GM12878 (cell line): ENCODE results near the gene CHST4. TPM values are rescaled to one million over a fixed set of nuclear protein-coding genes. Genes with fewer than 3 reads are reported as not detected.

Experiments
- ATAC-seq: fragments of 200-7000 bp; cut with Tn5 transposase; 3 replicates; pipeline ENCODE4 v1.9.1; 2020; ENCODE audit warnings: mild to moderate bottlenecking, moderate library complexity
- BruUV-seq: library from RNA; stranded (reverse); fragments of 400-500 nt; replicated peaks from 2 replicates; lab custom pipeline; 2021; lab: Mats Ljungman, UMichigan
- CTCF ChIA-PET: fragments of 300-600 bp; sonication (Branson Sonifier 250); formaldehyde crosslinking; extraction: SDS; loops from one replicate; lab custom pipeline; 2021; ENCODE audit warnings: inconsistent platforms; lab: Yijun Ruan, JAX
- POLR2A ChIA-PET: fragments of 350-600 bp; formaldehyde crosslinking; extraction: SDS; loops from one replicate; lab custom pipeline; 2021; ENCODE audit warnings: inconsistent platforms; lab: Charles Lee
- RAD21 ChIA-PET: fragments of 300-600 bp; sonication (Branson Sonifier 250); formaldehyde crosslinking; loops from one replicate; lab custom pipeline; 2023; ENCODE audit warnings: antibody characterized with exemption; ENCODE audit not compliant: unreplicated experiment; lab: Charles Lee
- SMC1A ChIA-PET: fragments of 300-600 bp; sonication (Branson Sonifier 250); formaldehyde crosslinking; loops from one replicate; lab custom pipeline; 2023; ENCODE audit not compliant: unreplicated experiment, uncharacterized antibody; lab: Charles Lee
- DNase-seq: peaks from one replicate; pipeline ENCODE4 v3.0.0-alpha.2; 2011; ENCODE audit warnings: low read depth, low spot score
- FAIRE-seq: peaks from 3 replicates; lab custom pipeline; 2011; peaks lifted over from hg19 to GRCh38; lab: Jason Lieb, UNC
- H2AFZ ChIP-seq: 2 replicates; pipeline ENCODE4 v1.6.0; 2011; ENCODE audit warnings: low read depth, low read length, control low read depth; ENCODE audit not compliant: control insufficient read depth
- H3K27ac ChIP-seq: 2 replicates; pipeline ENCODE4 v1.5.1; 2011; ENCODE audit warnings: control low read depth; ENCODE audit not compliant: control insufficient read depth, insufficient read depth
- H3K27me3 ChIP-seq, 2 experiments: replicated peaks in 1 of 2; 2 replicates each; pipeline versions ENCODE4 v1.6.0 to v1.6.1; 2011; ENCODE audit warnings: low read length in 1 of 2; ENCODE audit not compliant: control insufficient read depth in 2 of 2, insufficient read depth in 2 of 2
- H3K36me3 ChIP-seq, 2 experiments: 2 replicates each; pipeline ENCODE4 v1.5.1; 2011; ENCODE audit warnings: low read length in 1 of 2; ENCODE audit not compliant: control insufficient read depth in 2 of 2, insufficient read depth in 2 of 2
- H3K4me1 ChIP-seq: 2 replicates; pipeline ENCODE4 v1.6.1; 2011; ENCODE audit warnings: mild to moderate bottlenecking, low read length, moderate library complexity, mixed read lengths; ENCODE audit not compliant: control insufficient read depth, insufficient read depth
- H3K4me2 ChIP-seq: 2 replicates; pipeline ENCODE4 v1.6.0; 2011; ENCODE audit warnings: control low read depth; ENCODE audit not compliant: control insufficient read depth, insufficient read depth
- H3K4me3 ChIP-seq: fragments of 200-600 bp; sonication (generic); 2 replicates; pipeline ENCODE4 v1.5.1; 2016
- H3K79me2 ChIP-seq: 2 replicates; pipeline ENCODE4 v1.6.0; 2011; ENCODE audit warnings: low read length; ENCODE audit not compliant: control insufficient read depth, insufficient read depth
- H3K9ac ChIP-seq: 2 replicates; pipeline ENCODE4 v1.8.0; 2011; ENCODE audit warnings: low read length, control low read depth, mixed read lengths; ENCODE audit not compliant: control insufficient read depth, insufficient read depth
- H3K9me3 ChIP-seq: replicated peaks from 3 replicates; pipeline ENCODE4 v1.5.1; 2011; ENCODE audit warnings: mild to moderate bottlenecking, low read length; ENCODE audit not compliant: control insufficient read depth, insufficient read depth
- H4K20me1 ChIP-seq: 2 replicates; pipeline ENCODE4 v1.6.0; 2011; ENCODE audit not compliant: control insufficient read depth, insufficient read depth
- BCL3 ChIP-seq: IDR thresholded peaks from 2 replicates; pipeline ENCODE4 v1.6.1; 2011; ENCODE audit warnings: borderline replicate concordance, low read depth, mild to moderate bottlenecking, moderate library complexity, low read length; ENCODE audit not compliant: insufficient read depth, poor library complexity, severe bottlenecking
- IRF4 ChIP-seq: IDR thresholded peaks from 2 replicates; pipeline ENCODE4 v1.6.1; 2011; ENCODE audit warnings: low read depth, low read length
- JUNB ChIP-seq: IDR thresholded peaks from 2 replicates; pipeline ENCODE4 v1.6.1; 2016; ENCODE audit warnings: antibody characterized with exemption, mild to moderate bottlenecking
- KLF5 ChIP-seq: fragments of 450-650 bp; IDR thresholded peaks from 2 replicates; pipeline ENCODE4 v1.6.1; 2014; ENCODE audit warnings: mild to moderate bottlenecking; ENCODE audit not compliant: partially characterized antibody
- NR2F1 ChIP-seq: fragments of 450-650 bp; conservative IDR thresholded peaks from 2 replicates; pipeline ENCODE4 v1.6.1; 2017; ENCODE audit warnings: mild to moderate bottlenecking
- PAX5 ChIP-seq: IDR thresholded peaks from 2 replicates; pipeline ENCODE4 v1.6.1; 2011; ENCODE audit warnings: low read depth, low read length, borderline replicate concordance
- SMC3 ChIP-seq: IDR thresholded peaks from 2 replicates; pipeline ENCODE4 v1.6.1; 2011; ENCODE audit warnings: low read length, improper control_type of control experiment, borderline replicate concordance
- YY1 ChIP-seq: IDR thresholded peaks from 2 replicates; pipeline ENCODE4 v1.6.1; 2011; ENCODE audit warnings: low read depth, mild to moderate bottlenecking, low read length
- WGBS: methylation state at CpG from one replicate; pipeline ENCODE4 v1.1.6; 2016; ENCODE audit warnings: low lambda C conversion rate; ENCODE audit not compliant: insufficient replicate concordance, insufficient coverage; ENCODE audit errors: missing lambda C conversion rate; 5-methylcytosine and 5-hydroxymethylcytosine counted together
- in situ Hi-C: fragments of 300-500 bp; cut with MboI; formaldehyde crosslinking; loops from 9 replicates; pipeline ENCODE4 v1.14.3; 2018; ENCODE audit warnings: mixed read lengths
- intact Hi-C: fragments of 100-400 bp; cut with micrococcal nuclease; formaldehyde crosslinking; loops from one replicate; pipeline ENCODE4 v1.14.2; 2022; ENCODE audit not compliant: unreplicated experiment
- polyA plus RNA-seq, 11 experiments: library from polyadenylated mRNA; depleted of rRNA in 4 of 11; unstranded in 6 of 11; stranded (reverse) in 5 of 11; fragments of >200 nt; fragmentation: Nextera tagmentation in 4 of 11; fragmentation: Illumina TruSeq in 1 of 11; extraction: Ambion mirVana in 4 of 11; extraction: Trizol in 1 of 11; gene quantifications; 1 replicate in 1 of 11; 2 replicates in 10 of 11; pipeline versions ENCODE4 v1.2.1 to v1.2.3, GENCODE V29; 2011 to 2016; ENCODE audit warnings: inconsistent platforms in 2 of 11, missing spikeins in 2 of 11, low read depth in 1 of 11
- total RNA-seq, 4 experiments: library from RNA; depleted of rRNA in 3 of 4; stranded (reverse); fragments of >200 nt in 3 of 4; fragmentation: Illumina TruSeq in 1 of 4; extraction: Trizol in 1 of 4; gene quantifications; 2 replicates each; pipeline versions ENCODE4 v1.2.1 to v1.2.3, GENCODE V29; 2013 to 2021
- TF ChIP-seq, protein P1 (sequence below), 3 experiments: IDR thresholded peaks in 2 of 3; conservative IDR thresholded peaks in 1 of 3; 2 replicates each; pipeline ENCODE4 v1.5.1; 2011; ENCODE audit warnings: low read depth in 3 of 3, low read length in 3 of 3, mild to moderate bottlenecking in 3 of 3, control low read depth in 2 of 3, moderate library complexity in 2 of 3, inconsistent platforms in 1 of 3, mixed read lengths in 1 of 3; ENCODE audit not compliant: control insufficient read depth in 2 of 3, insufficient read depth in 1 of 3; ENCODE audit errors: extremely low read depth in 1 of 3
- TF ChIP-seq, protein P2 (sequence below): fragments of 450-650 bp; formaldehyde crosslinking; IDR thresholded peaks from 2 replicates; pipeline ENCODE4 v1.5.0; 2022; ENCODE audit warnings: mild to moderate bottlenecking, missing genetic modification characterization
- TF ChIP-seq, protein P3 (sequence below): IDR thresholded peaks from 2 replicates; pipeline ENCODE4 v1.6.1; 2012; ENCODE audit warnings: low read depth, low read length, improper control_type of control experiment

The CHST4 gene
- total and polyA plus RNA-seq, 10 of the 15 experiments (the other 5 are each of a cell fraction or from before 2014, with no cell fraction given) = 0.10 to 1.7 (median 0.79) TPM

GRCh38 chr16:71542377-71542776 lies 16.2 kb downstream of the CHST4 start:
- Histone ChIP-seq H3K27ac (no peak overlapping the region), H3K4me3 (no peak overlapping the region), H3K4me1 (0 out of 2 replicates have a peak, but pooled peaks cover 4% of the 10 kb centered on the region), H3K79me2 (no peaks in the 10 kb centered on the region), H3K4me2 (no peak overlapping the region), H4K20me1 (no peaks in the 10 kb centered on the region), H3K9ac (no peak overlapping the region), H3K36me3 (no peaks in the 10 kb centered on the region; a peak in 1 of 4 replicates), H3K27me3 (no peaks in the 10 kb centered on the region), H3K9me3 (no peaks in the 10 kb centered on the region), H2AFZ (no peak overlapping the region)
- 13% methylated on average over 11 of the region's 11 CpGs for WGBS
- in situ Hi-C loops = no loop called here
- BruUV-seq = no TSS peak
- ChIA-PET CTCF (interaction anchor here (0.8 to 6.8 kb wide), 8 partner anchors 9 to 67 kb away, joined by 3 to 107 read pairs (median 4); partner anchors contain the start of gene CHST4), RAD21 (interaction anchor here (1.5 to 1.8 kb wide), 2 partner anchors 66 to 69 kb away, joined by 4 to 6 read pairs; no protein-coding TSS in a partner anchor), POLR2A (interaction anchor here (0.5 kb wide), 1 partner anchor 131 kb away, joined by 6 read pairs; no protein-coding TSS in a partner anchor), SMC1A (interaction anchor here (1.4 to 3.0 kb wide), 3 partner anchors 11 to 68 kb away, joined by 5 to 14 read pairs (median 9); no protein-coding TSS in a partner anchor)
- intact Hi-C loops = loop anchor here (1.0 kb wide), 1 partner anchor 130 kb away; no protein-coding TSS in a partner anchor
- FAIRE-seq (peak; percentile 79), ATAC-seq (peak; percentile 93), DNase-seq (no peak)
- no peak for TF ChIP-seq KLF5
- TF ChIP-seq SMC3 = peak; percentile 29; the same call in 1 of the 2 replicates
- no peak for TF ChIP-seq NR2F1
- TF ChIP-seq, protein P1, sequence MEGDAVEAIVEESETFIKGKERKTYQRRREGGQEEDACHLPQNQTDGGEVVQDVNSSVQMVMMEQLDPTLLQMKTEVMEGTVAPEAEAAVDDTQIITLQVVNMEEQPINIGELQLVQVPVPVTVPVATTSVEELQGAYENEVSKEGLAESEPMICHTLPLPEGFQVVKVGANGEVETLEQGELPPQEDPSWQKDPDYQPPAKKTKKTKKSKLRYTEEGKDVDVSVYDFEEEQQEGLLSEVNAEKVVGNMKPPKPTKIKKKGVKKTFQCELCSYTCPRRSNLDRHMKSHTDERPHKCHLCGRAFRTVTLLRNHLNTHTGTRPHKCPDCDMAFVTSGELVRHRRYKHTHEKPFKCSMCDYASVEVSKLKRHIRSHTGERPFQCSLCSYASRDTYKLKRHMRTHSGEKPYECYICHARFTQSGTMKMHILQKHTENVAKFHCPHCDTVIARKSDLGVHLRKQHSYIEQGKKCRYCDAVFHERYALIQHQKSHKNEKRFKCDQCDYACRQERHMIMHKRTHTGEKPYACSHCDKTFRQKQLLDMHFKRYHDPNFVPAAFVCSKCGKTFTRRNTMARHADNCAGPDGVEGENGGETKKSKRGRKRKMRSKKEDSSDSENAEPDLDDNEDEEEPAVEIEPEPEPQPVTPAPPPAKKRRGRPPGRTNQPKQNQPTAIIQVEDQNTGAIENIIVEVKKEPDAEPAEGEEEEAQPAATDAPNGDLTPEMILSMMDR (IDR thresholded peaks at IDR 0.05 in 2 of 3, conservative IDR thresholded peaks at IDR 0.05 in 1 of 3; ENCODE audit: control insufficient read depth in 2 of 3, extremely low read depth in 1 of 3, insufficient read depth in 1 of 3, low read depth in 3 of 3, low read length in 3 of 3) = peak; percentile 64 to 76 (median 74)
- peak; percentile 50 for TF ChIP-seq BCL3
- TF ChIP-seq YY1 = 0 out of 2 replicates have a peak, but pooled peaks have one; percentile 22
- TF ChIP-seq, protein P2, sequence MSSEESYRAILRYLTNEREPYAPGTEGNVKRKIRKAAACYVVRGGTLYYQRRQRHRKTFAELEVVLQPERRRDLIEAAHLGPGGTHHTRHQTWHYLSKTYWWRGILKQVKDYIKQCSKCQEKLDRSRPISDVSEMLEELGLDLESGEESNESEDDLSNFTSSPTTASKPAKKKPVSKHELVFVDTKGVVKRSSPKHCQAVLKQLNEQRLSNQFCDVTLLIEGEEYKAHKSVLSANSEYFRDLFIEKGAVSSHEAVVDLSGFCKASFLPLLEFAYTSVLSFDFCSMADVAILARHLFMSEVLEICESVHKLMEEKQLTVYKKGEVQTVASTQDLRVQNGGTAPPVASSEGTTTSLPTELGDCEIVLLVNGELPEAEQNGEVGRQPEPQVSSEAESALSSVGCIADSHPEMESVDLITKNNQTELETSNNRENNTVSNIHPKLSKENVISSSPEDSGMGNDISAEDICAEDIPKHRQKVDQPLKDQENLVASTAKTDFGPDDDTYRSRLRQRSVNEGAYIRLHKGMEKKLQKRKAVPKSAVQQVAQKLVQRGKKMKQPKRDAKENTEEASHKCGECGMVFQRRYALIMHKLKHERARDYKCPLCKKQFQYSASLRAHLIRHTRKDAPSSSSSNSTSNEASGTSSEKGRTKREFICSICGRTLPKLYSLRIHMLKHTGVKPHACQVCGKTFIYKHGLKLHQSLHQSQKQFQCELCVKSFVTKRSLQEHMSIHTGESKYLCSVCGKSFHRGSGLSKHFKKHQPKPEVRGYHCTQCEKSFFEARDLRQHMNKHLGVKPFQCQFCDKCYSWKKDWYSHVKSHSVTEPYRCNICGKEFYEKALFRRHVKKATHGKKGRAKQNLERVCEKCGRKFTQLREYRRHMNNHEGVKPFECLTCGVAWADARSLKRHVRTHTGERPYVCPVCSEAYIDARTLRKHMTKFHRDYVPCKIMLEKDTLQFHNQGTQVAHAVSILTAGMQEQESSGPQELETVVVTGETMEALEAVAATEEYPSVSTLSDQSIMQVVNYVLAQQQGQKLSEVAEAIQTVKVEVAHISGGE (CRISPR knock-in tag) = no peak
- 0 out of 2 replicates have a peak, but pooled peaks have one; percentile 30 for TF ChIP-seq PAX5
- TF ChIP-seq IRF4 = 0 out of 2 replicates have a peak, but pooled peaks have one; percentile 35
- TF ChIP-seq, protein P3, sequence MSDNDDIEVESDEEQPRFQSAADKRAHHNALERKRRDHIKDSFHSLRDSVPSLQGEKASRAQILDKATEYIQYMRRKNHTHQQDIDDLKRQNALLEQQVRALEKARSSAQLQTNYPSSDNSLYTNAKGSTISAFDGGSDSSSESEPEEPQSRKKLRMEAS = no peak
- TF ChIP-seq JUNB = no peak
